ENCODE data around the gene CDC45. TPM values are rescaled to one million over a fixed set of nuclear protein-coding genes. Genes with fewer than 3 reads are reported as not detected.

Gene CDC45
- total RNA-seq, 4 donors from 2014 or later: 0.98 TPM; not detected in 3

- Histone ChIP-seq H3K4me1 (no peaks in the 10 kb centered on the region), H3K9me3 (peaks cover 0 to 11% (median 0%) of the 10 kb centered on the region in 4 donors), H3K4me3 (no peak overlapping the region), H3K27me3 (no peaks in the 10 kb centered on the region), H3K27ac (no peak overlapping the region), H3K36me3 (no peaks in the 10 kb centered on the region)
- WGBS, 2 donors: 96 to 98% methylated on average over 2 of the region's 2 CpGs
- no peak for TF ChIP-seq POLR2A (IDR thresholded peaks at IDR 0.05)
- TF ChIP-seq EP300 (IDR thresholded peaks at IDR 0.05): no peak
- TF ChIP-seq CTCF (IDR thresholded peaks at IDR 0.05): no peak
- no peak for DNase-seq (ENCODE audit: low spot score in 2 of 2)
Observed at GRCh38 chr22:19510919-19511341, 31.2 kb downstream of the CDC45 start.

GRCh38 chr22:19513823-19514222, 34.1 kb downstream of the CDC45 start:
- TF ChIP-seq CTCF (IDR thresholded peaks at IDR 0.05) (no peak), POLR2A (IDR thresholded peaks at IDR 0.05) (no peak), EP300 (IDR thresholded peaks at IDR 0.05) (no peak)
- DNase-seq (ENCODE audit: low spot score in 2 of 2): no peak
- no peak overlapping the region for H3K4me3 ChIP-seq
- WGBS, 2 donors: 50% methylated on average over 2 of the region's 2 CpGs
- H3K27ac ChIP-seq: no peak overlapping the region
- H3K4me1 ChIP-seq: no peaks in the 10 kb centered on the region
- peaks cover 0 to 11% (median 0%) of the 10 kb centered on the region in 4 donors for H3K9me3 ChIP-seq
- H3K36me3 ChIP-seq: no peaks in the 10 kb centered on the region
- H3K27me3 ChIP-seq: no peaks in the 10 kb centered on the region

GRCh38 chr22:19514831-19515565, 35.3 kb downstream of the CDC45 start:
- Histone ChIP-seq H3K27me3 (no peaks in the 10 kb centered on the region), H3K36me3 (no peaks in the 10 kb centered on the region), H3K9me3 (peaks cover 0 to 11% (median 0%) of the 10 kb centered on the region in 4 donors), H3K4me3 (no peak overlapping the region), H3K27ac (no peak overlapping the region), H3K4me1 (no peaks in the 10 kb centered on the region)
- 93 to 95% methylated on average over 13 to 14 of the region's 14 CpGs for WGBS, 2 donors
- no peak for DNase-seq (ENCODE audit: low spot score in 2 of 2)
- TF ChIP-seq POLR2A (IDR thresholded peaks at IDR 0.05) (no peak), CTCF (IDR thresholded peaks at IDR 0.05) (no peak), EP300 (IDR thresholded peaks at IDR 0.05) (no peak)

- 92 to 97% methylated on average over 12 of the region's 12 CpGs for WGBS, 2 donors
- H3K9me3 ChIP-seq: peaks cover 0 to 11% (median 0%) of the 10 kb centered on the region in 4 donors
- TF ChIP-seq CTCF (IDR thresholded peaks at IDR 0.05) (no peak), EP300 (IDR thresholded peaks at IDR 0.05) (no peak), POLR2A (IDR thresholded peaks at IDR 0.05) (no peak)
- no peak overlapping the region for H3K27ac ChIP-seq
- no peaks in the 10 kb centered on the region for H3K36me3 ChIP-seq
- H3K4me3 ChIP-seq: no peak overlapping the region
- H3K4me1 ChIP-seq: no peaks in the 10 kb centered on the region
- no peak for DNase-seq (ENCODE audit: low spot score in 2 of 2)
- H3K27me3 ChIP-seq: no peaks in the 10 kb centered on the region
Observed at GRCh38 chr22:19515654-19516377, 36.1 kb downstream of the CDC45 start.

Data from tibial nerve (tissue), 4 donors.